Chondrocyte (in vitro differentiated cells): ENCODE measurements around the gene SYNE2. TPM values are rescaled to one million over a fixed set of nuclear protein-coding genes. Genes with fewer than 3 reads are reported as not detected.

ENCODE experiments used
- DNase-seq: peaks from one replicate; pipeline ENCODE4 v3.0.0; 2021; ENCODE audit warnings: mixed read lengths, low spot score
- H3K27ac Mint-ChIP-seq: one replicate; pipeline ENCODE4 v1.8.0; 2021; ENCODE audit warnings: mild to moderate bottlenecking, moderate library complexity, mixed read lengths; ENCODE audit not compliant: unreplicated experiment
- H3K27me3 Mint-ChIP-seq: 2 replicates; pipeline ENCODE4 v1.8.0; 2021; ENCODE audit warnings: low read depth, mixed read lengths
- H3K36me3 Mint-ChIP-seq: 2 replicates; pipeline ENCODE4 v1.8.0; 2021; ENCODE audit warnings: low read depth, mixed read lengths
- H3K4me1 Mint-ChIP-seq: 2 replicates; pipeline ENCODE4 v1.8.0; 2021; ENCODE audit warnings: low read depth, mild to moderate bottlenecking, mixed read lengths
- H3K4me3 Mint-ChIP-seq: one replicate; pipeline ENCODE4 v1.8.0; 2021; ENCODE audit warnings: mild to moderate bottlenecking, moderate library complexity, mixed read lengths; ENCODE audit not compliant: unreplicated experiment
- H3K9me3 Mint-ChIP-seq: 2 replicates; pipeline ENCODE4 v1.8.0; 2021; ENCODE audit warnings: low read depth, mixed read lengths
- total RNA-seq: library from RNA; stranded (reverse); gene quantifications from 3 replicates; pipeline ENCODE4 v1.2.1, GENCODE V29; 2021
- TF ChIP-seq, protein P1 (sequence below): fragments of 200-600 bp; sonication (generic); IDR thresholded peaks from 2 replicates; pipeline ENCODE4 v1.5.0; 2021; ENCODE audit warnings: antibody characterized with exemption, mild to moderate bottlenecking, moderate library complexity

The SYNE2 gene
- total RNA-seq, 1 donor from 2014 or later = 13.6 TPM

DNA sequence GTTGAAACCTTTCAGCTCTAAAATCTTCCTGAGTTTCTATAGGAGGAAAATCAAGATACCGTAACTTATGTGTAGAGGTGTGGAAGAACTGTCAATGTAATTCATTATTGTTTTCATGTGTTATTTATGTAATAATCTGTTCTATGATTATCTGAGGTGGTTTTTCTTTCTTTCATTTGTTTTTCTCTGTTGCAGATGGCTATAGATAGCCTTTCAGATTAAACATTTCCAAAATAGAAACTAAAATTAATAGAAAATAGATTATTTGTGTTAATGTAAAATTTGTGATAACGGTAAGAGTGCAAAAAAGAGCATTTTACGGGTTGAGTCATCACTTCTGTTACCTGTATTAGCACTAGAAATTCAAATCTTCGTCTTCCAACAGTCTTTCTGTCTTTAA, 128.8 kb downstream of the SYNE2 start:
- Mint-ChIP-seq H3K4me3 (no peak overlapping the region), H3K9me3 (no peaks in the 10 kb centered on the region), H3K4me1 (no peaks in the 10 kb centered on the region), H3K27me3 (no peaks in the 10 kb centered on the region), H3K27ac (no peak overlapping the region), H3K36me3 (no peaks in the 10 kb centered on the region)
- TF ChIP-seq, protein P1, sequence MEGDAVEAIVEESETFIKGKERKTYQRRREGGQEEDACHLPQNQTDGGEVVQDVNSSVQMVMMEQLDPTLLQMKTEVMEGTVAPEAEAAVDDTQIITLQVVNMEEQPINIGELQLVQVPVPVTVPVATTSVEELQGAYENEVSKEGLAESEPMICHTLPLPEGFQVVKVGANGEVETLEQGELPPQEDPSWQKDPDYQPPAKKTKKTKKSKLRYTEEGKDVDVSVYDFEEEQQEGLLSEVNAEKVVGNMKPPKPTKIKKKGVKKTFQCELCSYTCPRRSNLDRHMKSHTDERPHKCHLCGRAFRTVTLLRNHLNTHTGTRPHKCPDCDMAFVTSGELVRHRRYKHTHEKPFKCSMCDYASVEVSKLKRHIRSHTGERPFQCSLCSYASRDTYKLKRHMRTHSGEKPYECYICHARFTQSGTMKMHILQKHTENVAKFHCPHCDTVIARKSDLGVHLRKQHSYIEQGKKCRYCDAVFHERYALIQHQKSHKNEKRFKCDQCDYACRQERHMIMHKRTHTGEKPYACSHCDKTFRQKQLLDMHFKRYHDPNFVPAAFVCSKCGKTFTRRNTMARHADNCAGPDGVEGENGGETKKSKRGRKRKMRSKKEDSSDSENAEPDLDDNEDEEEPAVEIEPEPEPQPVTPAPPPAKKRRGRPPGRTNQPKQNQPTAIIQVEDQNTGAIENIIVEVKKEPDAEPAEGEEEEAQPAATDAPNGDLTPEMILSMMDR = no peak
- no peak for DNase-seq

DNA sequence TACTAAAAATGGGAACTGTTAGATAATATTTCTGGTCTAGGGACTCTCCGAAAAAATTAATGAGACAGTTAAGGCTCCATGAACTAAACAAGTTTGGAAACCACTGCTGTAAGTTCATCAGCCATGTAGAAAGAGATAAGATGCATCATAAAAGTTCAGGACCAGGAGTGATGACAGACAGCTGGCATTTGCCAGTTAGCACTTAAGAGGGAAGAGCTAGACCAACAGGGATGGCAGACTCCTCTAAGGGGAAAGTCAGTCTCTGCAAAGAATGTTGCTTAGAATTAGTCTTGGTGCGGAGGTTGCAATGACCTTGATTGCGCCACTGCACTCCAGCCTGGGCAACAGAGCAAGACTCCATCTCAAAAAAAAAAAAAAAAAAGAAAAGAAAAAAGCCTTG, 129.4 kb downstream of the SYNE2 start:
- no peak overlapping the region for H3K4me3 Mint-ChIP-seq
- no peaks in the 10 kb centered on the region for H3K4me1 Mint-ChIP-seq
- H3K9me3 Mint-ChIP-seq = no peaks in the 10 kb centered on the region
- H3K27ac Mint-ChIP-seq = no peak overlapping the region
- no peak for DNase-seq
- no peaks in the 10 kb centered on the region for H3K36me3 Mint-ChIP-seq
- no peaks in the 10 kb centered on the region for H3K27me3 Mint-ChIP-seq
- TF ChIP-seq, protein P1 = no peak

- no peak overlapping the region for H3K4me3 Mint-ChIP-seq
- no peak for DNase-seq
- H3K27me3 Mint-ChIP-seq = no peaks in the 10 kb centered on the region
- H3K9me3 Mint-ChIP-seq = no peaks in the 10 kb centered on the region
- H3K36me3 Mint-ChIP-seq = no peaks in the 10 kb centered on the region
- H3K4me1 Mint-ChIP-seq = no peaks in the 10 kb centered on the region
- TF ChIP-seq, protein P1 = no peak
- H3K27ac Mint-ChIP-seq = no peak overlapping the region
Observed at GRCh38 chr14:63982629-63983028, 129.8 kb downstream of the SYNE2 start.

- H3K27ac Mint-ChIP-seq = peak overlapping the region; percentile 10
- no peaks in the 10 kb centered on the region for H3K36me3 Mint-ChIP-seq
- H3K27me3 Mint-ChIP-seq = no peaks in the 10 kb centered on the region
- no peaks in the 10 kb centered on the region for H3K4me1 Mint-ChIP-seq
- no peaks in the 10 kb centered on the region for H3K9me3 Mint-ChIP-seq
- TF ChIP-seq, protein P1 = no peak
- no peak overlapping the region for H3K4me3 Mint-ChIP-seq
- no peak for DNase-seq
Observed at GRCh38 chr14:63986789-63987533, 134.2 kb downstream of the SYNE2 start.

DNA sequence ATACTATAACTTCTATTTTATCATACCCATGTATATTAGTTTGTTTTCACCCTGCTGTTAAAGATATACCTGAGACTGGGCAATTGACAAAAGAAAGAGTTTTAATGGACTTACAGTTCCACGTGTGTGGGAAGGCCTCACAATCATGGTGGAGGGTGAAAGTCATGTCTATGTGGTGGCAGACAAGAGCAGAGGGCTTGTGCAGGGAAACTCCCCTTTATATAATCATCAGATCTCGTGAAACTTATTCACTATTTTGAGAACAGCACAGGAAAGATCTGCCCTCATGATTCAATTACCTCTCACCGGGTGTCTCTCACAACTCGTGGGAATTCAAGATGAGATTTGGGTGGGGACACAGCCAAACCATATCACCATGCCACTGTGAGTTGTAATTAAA, 135.8 kb downstream of the SYNE2 start:
- H3K9me3 Mint-ChIP-seq = no peaks in the 10 kb centered on the region
- no peaks in the 10 kb centered on the region for H3K4me1 Mint-ChIP-seq
- H3K27me3 Mint-ChIP-seq = no peaks in the 10 kb centered on the region
- no peaks in the 10 kb centered on the region for H3K36me3 Mint-ChIP-seq
- no peak for DNase-seq
- TF ChIP-seq, protein P1 = no peak
- no peak overlapping the region for H3K4me3 Mint-ChIP-seq
- no peak overlapping the region for H3K27ac Mint-ChIP-seq
